Keratinocyte (primary cell): ENCODE data around the gene SATB2.

Experiments used
- EZH2 ChIP-seq: IDR thresholded peaks from one replicate; pipeline ENCODE4 v1.6.1; 2012; ENCODE audit warnings: inconsistent platforms, mild to moderate bottlenecking, low read length, moderate library complexity
- TF ChIP-seq, protein P1 (sequence below), 3 experiments: IDR thresholded peaks in 1 of 3; conservative IDR thresholded peaks in 1 of 3; optimal IDR thresholded peaks in 1 of 3; 2 replicates in 2 of 3; 3 replicates in 1 of 3; pipeline versions ENCODE3 to v1.5.1; 2011; ENCODE audit warnings: low read length in 3 of 3, mild to moderate bottlenecking in 3 of 3, moderate library complexity in 2 of 3, control low read depth in 1 of 3, inconsistent platforms in 1 of 3; ENCODE audit not compliant: insufficient read depth in 2 of 3; ENCODE audit errors: extremely low read depth in 1 of 3

DNA sequence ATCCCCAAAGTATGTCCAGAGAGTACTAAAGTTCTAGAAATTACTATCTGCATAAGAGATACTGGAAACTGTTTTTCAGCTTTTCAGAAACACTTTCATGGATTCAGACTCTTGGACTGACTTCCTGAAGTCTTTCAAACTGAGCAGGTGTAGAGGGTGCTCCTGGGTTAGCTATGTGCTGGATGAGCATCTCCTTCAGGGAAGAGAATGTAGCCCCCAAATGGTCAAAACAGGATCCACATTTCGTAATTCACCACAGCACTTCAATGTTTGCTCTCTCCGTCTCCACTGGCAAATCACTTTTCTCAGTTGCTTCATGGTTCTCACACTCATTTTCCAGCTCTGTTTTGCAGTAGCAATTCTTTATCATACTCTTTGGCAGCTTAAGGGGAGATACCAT is 23.2 kb upstream of the SATB2 start:
- TF ChIP-seq, protein P1, sequence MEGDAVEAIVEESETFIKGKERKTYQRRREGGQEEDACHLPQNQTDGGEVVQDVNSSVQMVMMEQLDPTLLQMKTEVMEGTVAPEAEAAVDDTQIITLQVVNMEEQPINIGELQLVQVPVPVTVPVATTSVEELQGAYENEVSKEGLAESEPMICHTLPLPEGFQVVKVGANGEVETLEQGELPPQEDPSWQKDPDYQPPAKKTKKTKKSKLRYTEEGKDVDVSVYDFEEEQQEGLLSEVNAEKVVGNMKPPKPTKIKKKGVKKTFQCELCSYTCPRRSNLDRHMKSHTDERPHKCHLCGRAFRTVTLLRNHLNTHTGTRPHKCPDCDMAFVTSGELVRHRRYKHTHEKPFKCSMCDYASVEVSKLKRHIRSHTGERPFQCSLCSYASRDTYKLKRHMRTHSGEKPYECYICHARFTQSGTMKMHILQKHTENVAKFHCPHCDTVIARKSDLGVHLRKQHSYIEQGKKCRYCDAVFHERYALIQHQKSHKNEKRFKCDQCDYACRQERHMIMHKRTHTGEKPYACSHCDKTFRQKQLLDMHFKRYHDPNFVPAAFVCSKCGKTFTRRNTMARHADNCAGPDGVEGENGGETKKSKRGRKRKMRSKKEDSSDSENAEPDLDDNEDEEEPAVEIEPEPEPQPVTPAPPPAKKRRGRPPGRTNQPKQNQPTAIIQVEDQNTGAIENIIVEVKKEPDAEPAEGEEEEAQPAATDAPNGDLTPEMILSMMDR (optimal IDR thresholded peaks at IDR 0.05 in 1 of 3, IDR thresholded peaks at IDR 0.05 in 1 of 3, conservative IDR thresholded peaks at IDR 0.05 in 1 of 3; ENCODE audit: extremely low read depth in 1 of 3, insufficient read depth in 2 of 3, low read length in 3 of 3): no peak
- no peak for TF ChIP-seq EZH2
